Fibroblast of lung (primary cell): ENCODE results near the gene ANP32B.
"Not testable (repeated sequence)": the region's sequence is repeated elsewhere in the genome, so short reads cannot be mapped to it uniquely, and the experiment has no call there.

Experiments
- CTCF ChIP-seq, 2 donors: IDR thresholded peaks in 1 of 2; conservative IDR thresholded peaks in 1 of 2; 1 replicate in 1 of 2; 2 replicates in 1 of 2; pipeline ENCODE4 v1.5.1; 2011 to 2012; ENCODE audit warnings: low read length in 2 of 2, control low read depth in 1 of 2, inconsistent platforms in 1 of 2, low read depth in 1 of 2, mild to moderate bottlenecking in 1 of 2
- EZH2 ChIP-seq: IDR thresholded peaks from 2 replicates; pipeline ENCODE4 v1.5.1; 2012; ENCODE audit warnings: low read length, control low read depth, mild to moderate bottlenecking; ENCODE audit errors: missing control alignments

- TF ChIP-seq CTCF (conservative IDR thresholded peaks at IDR 0.05 in 1 of 2, IDR thresholded peaks at IDR 0.05 in 1 of 2; ENCODE audit: low read depth in 1 of 2, low read length in 2 of 2); EZH2: not testable (repeated sequence)
These were observed 36.7 kb downstream of the ANP32B start for GRCh38 chr9:98019869-98020268.
